GM12878 (cell line): ENCODE results near the gene ZC3H6. TPM values are rescaled to one million over a fixed set of nuclear protein-coding genes. Genes with fewer than 3 reads are reported as not detected.

Experiments
- ATAC-seq: fragments of 200-7000 bp; cut with Tn5 transposase; 3 replicates; pipeline ENCODE4 v1.9.1; 2020; ENCODE audit warnings: mild to moderate bottlenecking, moderate library complexity
- BruUV-seq: library from RNA; stranded (reverse); fragments of 400-500 nt; replicated peaks from 2 replicates; lab custom pipeline; 2021; lab: Mats Ljungman, UMichigan
- CTCF ChIA-PET: fragments of 300-600 bp; sonication (Branson Sonifier 250); formaldehyde crosslinking; extraction: SDS; loops from one replicate; lab custom pipeline; 2021; ENCODE audit warnings: inconsistent platforms; lab: Yijun Ruan, JAX
- POLR2A ChIA-PET: fragments of 350-600 bp; formaldehyde crosslinking; extraction: SDS; loops from one replicate; lab custom pipeline; 2021; ENCODE audit warnings: inconsistent platforms; lab: Charles Lee
- RAD21 ChIA-PET: fragments of 300-600 bp; sonication (Branson Sonifier 250); formaldehyde crosslinking; loops from one replicate; lab custom pipeline; 2023; ENCODE audit warnings: antibody characterized with exemption; ENCODE audit not compliant: unreplicated experiment; lab: Charles Lee
- SMC1A ChIA-PET: fragments of 300-600 bp; sonication (Branson Sonifier 250); formaldehyde crosslinking; loops from one replicate; lab custom pipeline; 2023; ENCODE audit not compliant: unreplicated experiment, uncharacterized antibody; lab: Charles Lee
- DNase-seq: peaks from one replicate; pipeline ENCODE4 v3.0.0-alpha.2; 2011; ENCODE audit warnings: low read depth, low spot score
- FAIRE-seq: peaks from 3 replicates; lab custom pipeline; 2011; peaks lifted over from hg19 to GRCh38; lab: Jason Lieb, UNC
- H2AFZ ChIP-seq: 2 replicates; pipeline ENCODE4 v1.6.0; 2011; ENCODE audit warnings: low read depth, low read length, control low read depth; ENCODE audit not compliant: control insufficient read depth
- H3K27ac ChIP-seq: 2 replicates; pipeline ENCODE4 v1.5.1; 2011; ENCODE audit warnings: control low read depth; ENCODE audit not compliant: control insufficient read depth, insufficient read depth
- H3K27me3 ChIP-seq, 2 experiments: replicated peaks in 1 of 2; 2 replicates each; pipeline versions ENCODE4 v1.6.0 to v1.6.1; 2011; ENCODE audit warnings: low read length in 1 of 2; ENCODE audit not compliant: control insufficient read depth in 2 of 2, insufficient read depth in 2 of 2
- H3K36me3 ChIP-seq, 2 experiments: 2 replicates each; pipeline ENCODE4 v1.5.1; 2011; ENCODE audit warnings: low read length in 1 of 2; ENCODE audit not compliant: control insufficient read depth in 2 of 2, insufficient read depth in 2 of 2
- H3K4me1 ChIP-seq: 2 replicates; pipeline ENCODE4 v1.6.1; 2011; ENCODE audit warnings: mild to moderate bottlenecking, low read length, moderate library complexity, mixed read lengths; ENCODE audit not compliant: control insufficient read depth, insufficient read depth
- H3K4me2 ChIP-seq: 2 replicates; pipeline ENCODE4 v1.6.0; 2011; ENCODE audit warnings: control low read depth; ENCODE audit not compliant: control insufficient read depth, insufficient read depth
- H3K4me3 ChIP-seq: fragments of 200-600 bp; sonication (generic); 2 replicates; pipeline ENCODE4 v1.5.1; 2016
- H3K79me2 ChIP-seq: 2 replicates; pipeline ENCODE4 v1.6.0; 2011; ENCODE audit warnings: low read length; ENCODE audit not compliant: control insufficient read depth, insufficient read depth
- H3K9ac ChIP-seq: 2 replicates; pipeline ENCODE4 v1.8.0; 2011; ENCODE audit warnings: low read length, control low read depth, mixed read lengths; ENCODE audit not compliant: control insufficient read depth, insufficient read depth
- H3K9me3 ChIP-seq: replicated peaks from 3 replicates; pipeline ENCODE4 v1.5.1; 2011; ENCODE audit warnings: mild to moderate bottlenecking, low read length; ENCODE audit not compliant: control insufficient read depth, insufficient read depth
- H4K20me1 ChIP-seq: 2 replicates; pipeline ENCODE4 v1.6.0; 2011; ENCODE audit not compliant: control insufficient read depth, insufficient read depth
- BMI1 ChIP-seq: fragments of 450-650 bp; IDR thresholded peaks from 2 replicates; pipeline ENCODE4 v1.6.1; 2016; ENCODE audit warnings: mild to moderate bottlenecking, moderate library complexity, borderline replicate concordance
- CHD2 ChIP-seq: IDR thresholded peaks from 2 replicates; pipeline ENCODE4 v1.6.1; 2011; ENCODE audit warnings: low read depth, low read length, improper control_type of control experiment, borderline replicate concordance
- E2F8 ChIP-seq: fragments of 450-650 bp; IDR thresholded peaks from 2 replicates; pipeline ENCODE4 v1.6.1; 2018; ENCODE audit warnings: mild to moderate bottlenecking, low read depth, moderate library complexity; ENCODE audit not compliant: partially characterized antibody
- EGR1 ChIP-seq, 2 experiments: IDR thresholded peaks; 1 replicate in 1 of 2; 2 replicates in 1 of 2; pipeline ENCODE4 v1.6.1; 2011 to 2012; ENCODE audit warnings: low read depth in 2 of 2, low read length in 2 of 2, borderline replicate concordance in 1 of 2, mild to moderate bottlenecking in 1 of 2, moderate library complexity in 1 of 2
- ELK1 ChIP-seq: IDR thresholded peaks from 2 replicates; pipeline ENCODE4 v1.6.1; 2012; ENCODE audit warnings: low read depth, low read length, improper control_type of control experiment
- EP300 ChIP-seq, 2 experiments: fragments of 150-350 bp in 1 of 2; IDR thresholded peaks; 2 replicates each; pipeline ENCODE4 v1.6.1; 2011 to 2012; ENCODE audit warnings: low read depth in 2 of 2, low read length in 2 of 2, borderline replicate concordance in 1 of 2, improper control_type of control experiment in 1 of 2, inconsistent platforms in 1 of 2; ENCODE audit not compliant: control insufficient read depth in 1 of 2
- IRF5 ChIP-seq: fragments of 450-650 bp; IDR thresholded peaks from 2 replicates; pipeline ENCODE4 v1.6.1; 2017; ENCODE audit warnings: borderline replicate concordance
- LARP7 ChIP-seq: fragments of 450-650 bp; IDR thresholded peaks from 2 replicates; pipeline ENCODE4 v1.6.1; 2017; ENCODE audit warnings: mild to moderate bottlenecking
- MTA3 ChIP-seq: IDR thresholded peaks from 2 replicates; pipeline ENCODE4 v1.6.1; 2012; ENCODE audit warnings: low read length, inconsistent platforms, borderline replicate concordance
- MYB ChIP-seq: fragments of 150-350 bp; IDR thresholded peaks from 2 replicates; pipeline ENCODE4 v1.6.1; 2014; ENCODE audit warnings: mild to moderate bottlenecking, low read depth, low read length, borderline replicate concordance
- MYC ChIP-seq: IDR thresholded peaks from 2 replicates; pipeline ENCODE4 v1.6.1; 2011; ENCODE audit warnings: mild to moderate bottlenecking, low read length, moderate library complexity, inconsistent platforms; ENCODE audit not compliant: insufficient read depth, insufficient replicate concordance, insufficient read length, severe bottlenecking
- NFXL1 ChIP-seq: fragments of 450-650 bp; IDR thresholded peaks from 2 replicates; pipeline ENCODE4 v1.6.1; 2017; ENCODE audit warnings: antibody characterized with exemption, mild to moderate bottlenecking, borderline replicate concordance
- POLR2AphosphoS5 ChIP-seq: IDR thresholded peaks from 2 replicates; pipeline ENCODE4 v1.6.1; 2011; ENCODE audit warnings: mild to moderate bottlenecking, low read length, inconsistent platforms
- RCOR1 ChIP-seq: conservative IDR thresholded peaks from 2 replicates; pipeline ENCODE4 v1.6.1; 2012; ENCODE audit warnings: low read depth, low read length, improper control_type of control experiment
- SMAD5 ChIP-seq: IDR thresholded peaks from 2 replicates; pipeline ENCODE4 v1.6.1; 2016; ENCODE audit warnings: antibody characterized with exemption, low read depth
- SPI1 ChIP-seq: IDR thresholded peaks from 2 replicates; pipeline ENCODE4 v1.6.1; 2011; ENCODE audit warnings: low read depth, mild to moderate bottlenecking, low read length, moderate library complexity, borderline replicate concordance; ENCODE audit not compliant: insufficient read depth
- WGBS: methylation state at CpG from one replicate; pipeline ENCODE4 v1.1.6; 2016; ENCODE audit warnings: low lambda C conversion rate; ENCODE audit not compliant: insufficient replicate concordance, insufficient coverage; ENCODE audit errors: missing lambda C conversion rate; 5-methylcytosine and 5-hydroxymethylcytosine counted together
- in situ Hi-C: fragments of 300-500 bp; cut with MboI; formaldehyde crosslinking; loops from 9 replicates; pipeline ENCODE4 v1.14.3; 2018; ENCODE audit warnings: mixed read lengths
- intact Hi-C: fragments of 100-400 bp; cut with micrococcal nuclease; formaldehyde crosslinking; loops from one replicate; pipeline ENCODE4 v1.14.2; 2022; ENCODE audit not compliant: unreplicated experiment
- polyA plus RNA-seq, 11 experiments: library from polyadenylated mRNA; depleted of rRNA in 4 of 11; unstranded in 6 of 11; stranded (reverse) in 5 of 11; fragments of >200 nt; fragmentation: Nextera tagmentation in 4 of 11; fragmentation: Illumina TruSeq in 1 of 11; extraction: Ambion mirVana in 4 of 11; extraction: Trizol in 1 of 11; gene quantifications; 1 replicate in 1 of 11; 2 replicates in 10 of 11; pipeline versions ENCODE4 v1.2.1 to v1.2.3, GENCODE V29; 2011 to 2016; ENCODE audit warnings: inconsistent platforms in 2 of 11, missing spikeins in 2 of 11, low read depth in 1 of 11
- total RNA-seq, 4 experiments: library from RNA; depleted of rRNA in 3 of 4; stranded (reverse); fragments of >200 nt in 3 of 4; fragmentation: Illumina TruSeq in 1 of 4; extraction: Trizol in 1 of 4; gene quantifications; 2 replicates each; pipeline versions ENCODE4 v1.2.1 to v1.2.3, GENCODE V29; 2013 to 2021

The ZC3H6 gene
- total and polyA plus RNA-seq, 10 of the 15 experiments (the other 5 are each of a cell fraction or from before 2014, with no cell fraction given), result 0.53 to 4.7 (median 1.9) TPM

- CTCF ChIA-PET, result interaction anchor here (1.2 kb wide), 1 partner anchor 11 kb away, joined by 3 read pairs; no protein-coding TSS in a partner anchor
- DNase-seq (no peak), ATAC-seq (no peak), FAIRE-seq (no peak)
- BruUV-seq, result no TSS peak
- in situ Hi-C loops, result no loop called here
- Histone ChIP-seq H3K27ac (no peak overlapping the region), H3K79me2 (no peaks in the 10 kb centered on the region), H3K36me3 (no peaks in the 10 kb centered on the region), H3K27me3 (no peaks in the 10 kb centered on the region), H3K4me3 (no peak overlapping the region), H3K4me2 (no peak overlapping the region), H2AFZ (no peak overlapping the region), H4K20me1 (no peaks in the 10 kb centered on the region), H3K4me1 (no peaks in the 10 kb centered on the region), H3K9me3 (no peaks in the 10 kb centered on the region), H3K9ac (no peak overlapping the region)
- RAD21 ChIA-PET, result no interaction called here
- SMC1A ChIA-PET, result interaction anchor here (0.6 to 1.4 kb wide), 3 partner anchors 24 to 190 kb away, joined by 3 to 4 read pairs (median 3); no protein-coding TSS in a partner anchor
- POLR2A ChIA-PET, result interaction anchor here (0.7 kb wide), 1 partner anchor 365 kb away, joined by 3 read pairs; no protein-coding TSS in a partner anchor
- intact Hi-C loops, result no loop called here
- 100% methylated on average over 2 of the region's 2 CpGs for WGBS
- no peak for TF ChIP-seq SPI1
- no peak for TF ChIP-seq EGR1 (IDR thresholded peaks at IDR 0.05; ENCODE audit: borderline replicate concordance in 1 of 2, low read depth in 2 of 2, low read length in 2 of 2)
- TF ChIP-seq SMAD5, result no peak
- no peak for TF ChIP-seq BMI1
- no peak for TF ChIP-seq IRF5
- TF ChIP-seq RCOR1, result no peak
- TF ChIP-seq EP300 (IDR thresholded peaks at IDR 0.05; ENCODE audit: borderline replicate concordance in 1 of 2, control insufficient read depth in 1 of 2, low read depth in 2 of 2, low read length in 2 of 2), result no peak
- TF ChIP-seq MTA3, result no peak
- TF ChIP-seq MYB, result no peak
- no peak for TF ChIP-seq ELK1
- TF ChIP-seq POLR2AphosphoS5, result no peak
- no peak for TF ChIP-seq LARP7
- TF ChIP-seq CHD2, result no peak
- TF ChIP-seq MYC, result no peak
- TF ChIP-seq NFXL1, result no peak
- no peak for TF ChIP-seq E2F8
Observed at GRCh38 chr2:112312821-112313220, 37.4 kb downstream of the ZC3H6 start.
